Activated naive CD4-positive, alpha-beta T cell treated with anti-CD3 and anti-CD28 coated beads for 36 hours (primary cell): ENCODE results near the gene WDFY1. TPM values are rescaled to one million over a fixed set of nuclear protein-coding genes. Genes with fewer than 3 reads are reported as not detected.

Experiments
- CTCF ChIA-PET: fragments of 350-600 bp; sonication (Branson Sonifier 250); formaldehyde crosslinking; loops from one replicate; lab custom pipeline; 2021; ENCODE audit warnings: antibody characterized with exemption; lab: Charles Lee
- DNase-seq: peaks from one replicate; pipeline ENCODE4 v3.0.0-alpha.2; 2020
- H3K27ac Mint-ChIP-seq: one replicate; pipeline ENCODE4 v1.8.0; 2021; ENCODE audit warnings: mild to moderate bottlenecking, mixed read lengths
- H3K27me3 Mint-ChIP-seq: one replicate; pipeline ENCODE4 v1.8.0; 2021; ENCODE audit warnings: low read depth, mixed read lengths
- H3K36me3 Mint-ChIP-seq: one replicate; pipeline ENCODE4 v1.8.0; 2021; ENCODE audit warnings: low read depth, mixed read lengths
- H3K4me1 Mint-ChIP-seq: one replicate; pipeline ENCODE4 v1.8.0; 2021; ENCODE audit warnings: low read depth, mixed read lengths
- H3K4me3 Mint-ChIP-seq: one replicate; pipeline ENCODE4 v1.8.0; 2021; ENCODE audit warnings: mild to moderate bottlenecking, moderate library complexity, mixed read lengths
- H3K9me3 Mint-ChIP-seq: one replicate; pipeline ENCODE4 v1.8.0; 2021; ENCODE audit warnings: mixed read lengths
- intact Hi-C: fragments of 100-400 bp; cut with micrococcal nuclease; formaldehyde crosslinking; loops from one replicate; pipeline ENCODE4 v1.15.1; 2023
- total RNA-seq, 2 experiments: library from RNA; stranded (reverse); gene quantifications; one replicate each; pipeline ENCODE4 v1.2.3, GENCODE V29; 2021

The WDFY1 gene
- total RNA-seq, 2 experiments from 2014 or later, result 39.4 to 39.9 TPM

DNA sequence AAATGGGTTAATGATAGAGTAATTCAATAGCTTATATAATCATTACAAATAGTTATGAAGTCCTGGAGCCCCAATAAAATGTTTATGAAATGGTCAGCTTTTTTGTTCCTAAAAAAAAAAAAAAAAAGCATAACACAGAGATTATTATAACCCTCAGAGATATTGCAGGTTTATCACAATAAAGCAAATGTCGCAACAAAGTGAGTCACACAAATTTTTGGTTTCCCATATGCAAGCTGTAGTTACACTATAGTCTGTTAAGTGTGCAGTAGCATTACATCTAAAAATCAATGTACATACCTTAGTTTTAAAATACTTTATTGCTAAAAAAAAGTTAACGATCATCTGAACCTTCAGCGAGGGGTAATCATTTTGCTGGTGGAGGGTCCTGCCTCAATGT lies 20.0 kb downstream of the WDFY1 start:
- CTCF ChIA-PET, result no interaction called here
- Mint-ChIP-seq H3K36me3 (peaks cover 12% of the 10 kb centered on the region), H3K9me3 (peaks cover 11% of the 10 kb centered on the region), H3K4me1 (peaks cover 38% of the 10 kb centered on the region), H3K4me3 (no peak overlapping the region), H3K27ac (no peak overlapping the region), H3K27me3 (no peaks in the 10 kb centered on the region)
- no peak for DNase-seq
- intact Hi-C loops, result no loop called here

DNA sequence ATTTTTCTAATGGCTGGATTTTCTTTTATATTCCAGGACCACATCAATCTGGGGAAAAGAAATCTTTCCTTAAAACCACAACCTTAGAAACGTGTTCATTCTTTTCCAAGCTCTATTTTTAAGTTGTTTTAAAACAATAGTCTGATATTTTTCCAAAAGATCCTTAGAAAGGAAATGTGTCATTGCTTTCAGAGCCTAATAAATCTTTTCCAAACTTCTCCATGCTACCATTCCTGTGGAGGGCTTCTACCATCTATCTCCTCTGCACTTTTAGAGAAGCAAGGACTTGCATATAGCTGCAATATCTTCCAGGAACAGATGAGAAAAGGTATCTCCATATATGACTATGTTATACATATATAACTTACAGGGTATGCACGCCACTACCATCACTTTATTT lies 21.2 kb downstream of the WDFY1 start:
- H3K27me3 Mint-ChIP-seq, result no peaks in the 10 kb centered on the region
- no peak overlapping the region for H3K27ac Mint-ChIP-seq
- H3K36me3 Mint-ChIP-seq, result peaks cover 12% of the 10 kb centered on the region
- peaks cover 11% of the 10 kb centered on the region for H3K9me3 Mint-ChIP-seq
- DNase-seq, result no peak
- intact Hi-C loops, result no loop called here
- CTCF ChIA-PET, result interaction anchor here (0.6 kb wide), 2 partner anchors 581 to 1114 kb away, joined by 3 to 4 read pairs; no protein-coding TSS in a partner anchor
- no peak overlapping the region for H3K4me3 Mint-ChIP-seq
- H3K4me1 Mint-ChIP-seq, result peaks cover 28% of the 10 kb centered on the region

DNA sequence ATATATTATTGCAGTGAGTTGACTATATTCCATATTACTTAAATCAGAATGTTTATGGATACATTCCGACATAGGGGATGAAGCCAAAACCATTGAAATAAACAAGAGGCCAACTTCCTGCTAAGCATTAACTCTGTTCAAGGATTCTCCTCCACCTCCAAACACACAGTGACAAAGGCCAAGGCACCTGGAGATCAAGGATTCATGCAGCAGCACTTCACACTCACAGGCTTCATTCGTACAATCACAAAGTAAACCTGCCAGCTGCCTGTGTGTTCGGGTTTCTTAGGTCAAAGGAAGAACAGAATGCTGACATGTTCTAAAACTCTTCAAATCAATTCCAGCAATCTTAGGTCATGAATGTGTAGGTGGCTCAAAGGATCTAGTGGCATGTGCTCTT lies 22.8 kb downstream of the WDFY1 start:
- Mint-ChIP-seq H3K36me3 (peaks cover 9% of the 10 kb centered on the region), H3K4me3 (no peak overlapping the region), H3K27ac (no peak overlapping the region), H3K4me1 (peaks cover 21% of the 10 kb centered on the region), H3K9me3 (peaks cover 5% of the 10 kb centered on the region), H3K27me3 (no peaks in the 10 kb centered on the region)
- DNase-seq, result no peak
- CTCF ChIA-PET, result no interaction called here
- intact Hi-C loops, result no loop called here

GRCh38 chr2:223921204-223921603 lies 23.9 kb downstream of the WDFY1 start:
- H3K4me3 Mint-ChIP-seq, result no peak overlapping the region
- CTCF ChIA-PET, result no interaction called here

GRCh38 chr2:223920109-223920508 lies 25.0 kb downstream of the WDFY1 start:
- CTCF ChIA-PET, result no interaction called here
- H3K27ac Mint-ChIP-seq, result no peak overlapping the region

More at GRCh38 chr2:223921204-223921603, 23.9 kb downstream of the WDFY1 start:
- no peaks in the 10 kb centered on the region for H3K9me3 Mint-ChIP-seq
- H3K27me3 Mint-ChIP-seq, result no peaks in the 10 kb centered on the region
- no peak overlapping the region for H3K27ac Mint-ChIP-seq
- peaks cover 21% of the 10 kb centered on the region for H3K4me1 Mint-ChIP-seq
- intact Hi-C loops, result no loop called here
- H3K36me3 Mint-ChIP-seq, result peaks cover 14% of the 10 kb centered on the region
- DNase-seq, result no peak

DNA sequence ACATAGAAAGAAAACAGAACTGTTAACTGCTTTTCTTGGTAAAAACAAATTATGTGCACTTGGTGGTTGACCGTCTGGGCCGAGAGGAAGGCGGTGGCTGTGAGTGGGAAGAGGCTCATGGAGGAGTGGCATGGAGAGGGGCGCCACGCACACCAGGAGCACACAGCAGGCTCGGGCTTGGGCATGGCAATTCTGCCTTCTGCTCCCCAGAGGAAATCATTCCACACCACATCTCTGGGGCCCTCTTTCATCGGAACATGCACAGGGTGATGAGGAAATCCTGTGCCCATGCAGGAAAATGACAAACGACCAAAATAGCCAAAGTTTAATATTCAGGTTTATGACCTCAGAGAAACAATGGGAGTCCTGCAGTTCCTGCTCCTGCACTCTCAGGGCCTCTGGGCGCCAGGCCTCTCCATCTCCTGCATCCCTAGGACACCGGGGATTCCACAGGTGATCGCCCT lies 26.4 kb downstream of the WDFY1 start:
- CTCF ChIA-PET, result no interaction called here
- H3K4me3 Mint-ChIP-seq, result no peak overlapping the region

More at GRCh38 chr2:223920109-223920508, 25.0 kb downstream of the WDFY1 start:
- H3K4me3 Mint-ChIP-seq, result no peak overlapping the region
- H3K4me1 Mint-ChIP-seq, result peaks cover 23% of the 10 kb centered on the region
- peaks cover 16% of the 10 kb centered on the region for H3K36me3 Mint-ChIP-seq
- no peak for DNase-seq
- no peaks in the 10 kb centered on the region for H3K27me3 Mint-ChIP-seq
- no peaks in the 10 kb centered on the region for H3K9me3 Mint-ChIP-seq
- intact Hi-C loops, result no loop called here

GRCh38 chr2:223916181-223916920 lies 28.8 kb downstream of the WDFY1 start:
- Mint-ChIP-seq H3K4me3 (no peak overlapping the region), H3K4me1 (peaks cover 6% of the 10 kb centered on the region), H3K9me3 (no peaks in the 10 kb centered on the region), H3K27ac (no peak overlapping the region), H3K27me3 (no peaks in the 10 kb centered on the region), H3K36me3 (peaks cover 24% of the 10 kb centered on the region)
- intact Hi-C loops, result no loop called here
- DNase-seq, result no peak
- CTCF ChIA-PET, result interaction anchor here (0.6 kb wide), 1 partner anchor 703 kb away, joined by 3 read pairs; no protein-coding TSS in a partner anchor

More for the DNA sequence above, 26.4 kb downstream of the WDFY1 start:
- Mint-ChIP-seq H3K27me3 (no peaks in the 10 kb centered on the region), H3K36me3 (peaks cover 19% of the 10 kb centered on the region), H3K27ac (no peak overlapping the region), H3K4me1 (peaks cover 23% of the 10 kb centered on the region), H3K9me3 (no peaks in the 10 kb centered on the region)
- DNase-seq, result no peak
- intact Hi-C loops, result no loop called here

- intact Hi-C loops, result no loop called here
- Mint-ChIP-seq H3K4me1 (peaks cover 2% of the 10 kb centered on the region), H3K36me3 (peaks cover 26% of the 10 kb centered on the region), H3K4me3 (no peak overlapping the region), H3K27ac (no peak overlapping the region), H3K27me3 (no peaks in the 10 kb centered on the region), H3K9me3 (no peaks in the 10 kb centered on the region)
- no peak for DNase-seq
- CTCF ChIA-PET, result no interaction called here
These were observed 30.1 kb downstream of the WDFY1 start for GRCh38 chr2:223915071-223915470.

DNA sequence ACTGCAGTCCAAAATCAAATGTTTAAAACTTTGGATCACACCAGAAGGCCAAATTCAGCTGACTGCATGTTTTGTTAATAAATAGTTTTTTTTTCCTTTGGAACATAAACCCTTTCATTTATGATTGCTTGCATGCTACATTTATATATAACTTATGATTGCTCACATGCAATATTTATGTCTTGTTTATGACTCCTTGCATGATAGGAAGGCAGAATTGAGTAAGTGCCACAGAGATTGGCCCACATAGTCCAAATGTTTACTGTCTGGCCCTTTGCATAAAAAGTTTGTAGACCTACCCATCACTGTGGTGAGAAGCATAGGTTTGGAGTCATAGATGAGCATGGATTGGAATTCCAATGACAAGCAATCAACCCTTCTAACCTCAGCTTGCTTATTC lies 30.8 kb downstream of the WDFY1 start:
- CTCF ChIA-PET, result no interaction called here
- intact Hi-C loops, result no loop called here
- Mint-ChIP-seq H3K27ac (no peak overlapping the region), H3K4me1 (peaks cover 2% of the 10 kb centered on the region), H3K4me3 (no peak overlapping the region), H3K27me3 (no peaks in the 10 kb centered on the region), H3K9me3 (no peaks in the 10 kb centered on the region), H3K36me3 (peaks cover 26% of the 10 kb centered on the region)
- no peak for DNase-seq

- DNase-seq, result no peak
- H3K9me3 Mint-ChIP-seq, result no peaks in the 10 kb centered on the region
- no peak overlapping the region for H3K27ac Mint-ChIP-seq
- no peaks in the 10 kb centered on the region for H3K27me3 Mint-ChIP-seq
- H3K4me1 Mint-ChIP-seq, result no peaks in the 10 kb centered on the region
- peaks cover 13% of the 10 kb centered on the region for H3K36me3 Mint-ChIP-seq
- intact Hi-C loops, result no loop called here
- no peak overlapping the region for H3K4me3 Mint-ChIP-seq
- CTCF ChIA-PET, result no interaction called here
These were observed 36.0 kb downstream of the WDFY1 start for GRCh38 chr2:223909001-223909741.

DNA sequence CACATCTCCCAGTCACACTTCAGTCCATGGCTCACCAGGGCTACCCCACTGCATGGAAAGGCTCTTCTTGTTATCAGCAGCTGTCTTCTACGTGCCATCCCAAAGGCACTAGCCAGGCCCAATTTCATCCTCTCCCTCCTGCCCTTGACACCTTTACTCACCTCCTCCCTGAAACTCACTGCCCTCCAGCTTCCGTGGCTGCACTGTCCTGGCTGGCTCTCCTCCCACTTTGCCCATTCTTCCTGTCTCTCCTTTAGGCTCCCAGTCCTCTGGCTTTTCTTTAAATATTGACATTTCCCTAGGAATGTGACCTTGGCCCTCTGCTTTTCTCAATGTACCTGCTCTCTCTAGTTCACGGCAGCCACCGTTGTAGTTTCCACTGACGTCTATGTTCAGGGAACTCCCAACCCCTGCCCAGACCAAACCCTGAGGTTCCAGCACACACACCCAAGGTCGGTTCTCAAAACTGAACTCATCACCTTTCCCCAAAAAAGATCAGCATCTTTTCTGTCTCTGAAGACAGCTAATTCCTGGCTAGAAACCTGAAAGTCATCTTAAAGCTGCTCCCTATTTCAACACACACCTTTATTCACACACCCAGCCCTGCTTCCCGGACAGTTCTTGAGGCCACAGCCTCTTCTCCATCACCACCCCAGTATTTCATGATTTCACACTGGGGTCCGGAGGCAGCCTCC lies 36.7 kb downstream of the WDFY1 start:
- H3K36me3 Mint-ChIP-seq, result peaks cover 13% of the 10 kb centered on the region
- intact Hi-C loops, result no loop called here
- CTCF ChIA-PET, result no interaction called here

DNA sequence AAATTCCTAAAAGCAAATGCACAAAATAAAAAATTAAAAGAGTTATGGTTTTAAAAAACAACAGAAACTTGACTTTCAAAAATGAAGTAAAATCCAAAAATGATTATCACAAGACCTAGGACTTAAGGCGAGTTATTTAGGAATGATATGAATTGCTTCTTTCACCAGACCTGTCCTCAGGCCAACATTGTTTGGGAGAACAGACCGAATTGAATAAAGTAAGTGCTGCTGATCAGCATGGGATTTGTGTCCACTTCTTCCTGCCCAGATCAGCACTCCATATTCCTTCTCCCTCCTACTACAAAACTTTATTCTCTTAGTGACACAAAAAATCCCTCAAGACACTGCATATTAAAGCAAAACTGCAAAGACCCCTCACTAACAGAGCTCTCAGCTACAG lies 39.1 kb downstream of the WDFY1 start:
- H3K27ac Mint-ChIP-seq, result no peak overlapping the region
- intact Hi-C loops, result no loop called here
- DNase-seq, result no peak
- H3K4me1 Mint-ChIP-seq, result no peaks in the 10 kb centered on the region
- H3K27me3 Mint-ChIP-seq, result no peaks in the 10 kb centered on the region
- H3K4me3 Mint-ChIP-seq, result no peak overlapping the region
- CTCF ChIA-PET, result no interaction called here
- H3K9me3 Mint-ChIP-seq, result no peaks in the 10 kb centered on the region
- H3K36me3 Mint-ChIP-seq, result peaks cover 11% of the 10 kb centered on the region

More for the DNA sequence above, 36.7 kb downstream of the WDFY1 start:
- no peak overlapping the region for H3K27ac Mint-ChIP-seq
- DNase-seq, result no peak
- no peaks in the 10 kb centered on the region for H3K4me1 Mint-ChIP-seq
- H3K27me3 Mint-ChIP-seq, result no peaks in the 10 kb centered on the region
- no peaks in the 10 kb centered on the region for H3K9me3 Mint-ChIP-seq
- H3K4me3 Mint-ChIP-seq, result no peak overlapping the region
